Measurements from ENCODE around the gene TTC13.

DNA sequence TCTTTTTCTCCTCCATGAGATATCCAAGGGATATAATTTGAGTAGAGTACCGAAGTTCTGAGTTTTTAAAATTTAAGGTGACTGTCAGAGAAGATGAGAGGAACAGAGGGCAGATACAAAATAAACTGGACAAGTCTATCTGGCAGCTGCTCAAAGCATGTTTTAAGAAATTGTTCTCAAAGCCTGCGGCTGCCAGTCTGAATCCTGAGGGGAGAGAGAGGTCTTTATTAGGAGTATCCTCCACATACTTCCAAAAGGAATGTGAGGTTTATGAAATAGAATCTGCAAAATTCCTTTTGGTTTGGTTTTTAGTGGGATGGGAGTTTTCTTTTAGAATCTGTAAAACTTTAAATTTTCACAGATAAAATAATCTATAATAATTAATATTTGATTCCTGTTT, 41.3 kb downstream of the TTC13 start:
- TF ChIP-seq, protein P1, sequence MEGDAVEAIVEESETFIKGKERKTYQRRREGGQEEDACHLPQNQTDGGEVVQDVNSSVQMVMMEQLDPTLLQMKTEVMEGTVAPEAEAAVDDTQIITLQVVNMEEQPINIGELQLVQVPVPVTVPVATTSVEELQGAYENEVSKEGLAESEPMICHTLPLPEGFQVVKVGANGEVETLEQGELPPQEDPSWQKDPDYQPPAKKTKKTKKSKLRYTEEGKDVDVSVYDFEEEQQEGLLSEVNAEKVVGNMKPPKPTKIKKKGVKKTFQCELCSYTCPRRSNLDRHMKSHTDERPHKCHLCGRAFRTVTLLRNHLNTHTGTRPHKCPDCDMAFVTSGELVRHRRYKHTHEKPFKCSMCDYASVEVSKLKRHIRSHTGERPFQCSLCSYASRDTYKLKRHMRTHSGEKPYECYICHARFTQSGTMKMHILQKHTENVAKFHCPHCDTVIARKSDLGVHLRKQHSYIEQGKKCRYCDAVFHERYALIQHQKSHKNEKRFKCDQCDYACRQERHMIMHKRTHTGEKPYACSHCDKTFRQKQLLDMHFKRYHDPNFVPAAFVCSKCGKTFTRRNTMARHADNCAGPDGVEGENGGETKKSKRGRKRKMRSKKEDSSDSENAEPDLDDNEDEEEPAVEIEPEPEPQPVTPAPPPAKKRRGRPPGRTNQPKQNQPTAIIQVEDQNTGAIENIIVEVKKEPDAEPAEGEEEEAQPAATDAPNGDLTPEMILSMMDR (conservative IDR thresholded peaks at IDR 0.05; ENCODE audit: low read depth, low read length) = no peak
- no peak for TF ChIP-seq EZH2 (IDR thresholded peaks at IDR 0.05; ENCODE audit: low read length, unreplicated experiment)
